PC-9 (cell line): Measurements from ENCODE around the gene GULP1.

Experiments
- EZH2 ChIP-seq: fragments of 200-600 bp; sonication (generic); IDR thresholded peaks from 2 replicates; pipeline ENCODE4 v1.8.0; 2017; ENCODE audit warnings: antibody characterized with exemption, low read depth
- TF ChIP-seq, protein P1 (sequence below): fragments of 200-600 bp; sonication (generic); conservative IDR thresholded peaks from 2 replicates; pipeline ENCODE4 v1.6.1; 2017; ENCODE audit warnings: mixed run types, antibody characterized with exemption, mild to moderate bottlenecking, moderate library complexity

DNA sequence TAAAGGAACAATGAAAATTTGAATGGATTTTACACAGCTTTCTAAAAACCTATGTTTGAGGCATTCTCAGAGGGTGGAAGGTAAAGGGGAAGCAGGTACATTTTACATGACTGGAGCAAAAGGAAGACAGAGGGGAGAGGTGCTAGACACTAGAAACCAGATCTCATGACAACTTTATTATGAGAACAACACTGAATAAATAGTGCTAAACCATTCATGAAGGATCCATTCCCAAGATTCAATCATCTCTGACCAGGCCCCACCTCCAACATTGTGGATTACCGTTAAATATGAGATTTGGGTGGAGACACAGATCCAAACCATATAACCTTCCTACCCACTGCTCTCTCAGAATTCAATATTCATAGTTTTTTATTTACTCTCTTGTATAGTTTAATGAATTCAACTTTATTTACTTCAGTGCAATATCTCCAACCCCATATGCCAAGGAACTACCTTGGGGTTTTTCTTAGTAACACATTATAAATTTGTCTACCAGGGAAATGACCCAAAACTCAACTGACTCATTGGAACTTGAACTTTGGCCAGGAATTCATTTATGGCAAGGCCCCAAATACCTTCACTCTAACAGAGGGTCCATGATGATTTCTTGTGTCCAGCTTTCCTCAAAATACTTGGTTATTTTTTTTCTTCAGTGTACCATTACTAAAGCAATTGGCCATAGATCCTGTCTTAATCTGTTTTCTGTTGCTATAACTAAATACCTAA lies 317.8 kb downstream of the GULP1 start:
- TF ChIP-seq, protein P1, sequence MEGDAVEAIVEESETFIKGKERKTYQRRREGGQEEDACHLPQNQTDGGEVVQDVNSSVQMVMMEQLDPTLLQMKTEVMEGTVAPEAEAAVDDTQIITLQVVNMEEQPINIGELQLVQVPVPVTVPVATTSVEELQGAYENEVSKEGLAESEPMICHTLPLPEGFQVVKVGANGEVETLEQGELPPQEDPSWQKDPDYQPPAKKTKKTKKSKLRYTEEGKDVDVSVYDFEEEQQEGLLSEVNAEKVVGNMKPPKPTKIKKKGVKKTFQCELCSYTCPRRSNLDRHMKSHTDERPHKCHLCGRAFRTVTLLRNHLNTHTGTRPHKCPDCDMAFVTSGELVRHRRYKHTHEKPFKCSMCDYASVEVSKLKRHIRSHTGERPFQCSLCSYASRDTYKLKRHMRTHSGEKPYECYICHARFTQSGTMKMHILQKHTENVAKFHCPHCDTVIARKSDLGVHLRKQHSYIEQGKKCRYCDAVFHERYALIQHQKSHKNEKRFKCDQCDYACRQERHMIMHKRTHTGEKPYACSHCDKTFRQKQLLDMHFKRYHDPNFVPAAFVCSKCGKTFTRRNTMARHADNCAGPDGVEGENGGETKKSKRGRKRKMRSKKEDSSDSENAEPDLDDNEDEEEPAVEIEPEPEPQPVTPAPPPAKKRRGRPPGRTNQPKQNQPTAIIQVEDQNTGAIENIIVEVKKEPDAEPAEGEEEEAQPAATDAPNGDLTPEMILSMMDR, result no peak
- no peak for TF ChIP-seq EZH2
